Ovary (tissue), 3 donors: ENCODE data around the gene KLF3.

Source experiments
- CTCF ChIP-seq, 3 donors: fragments of 450-650 bp in 2 of 3; fragments of 200-600 bp in 1 of 3; IDR thresholded peaks; one replicate each; pipeline versions ENCODE4 v1.5.1 to v1.8.0; 2016 to 2022; ENCODE audit warnings: antibody characterized with exemption in 3 of 3, mild to moderate bottlenecking in 1 of 3
- EP300 ChIP-seq: sonication (generic); formaldehyde crosslinking; IDR thresholded peaks from one replicate; pipeline ENCODE4 v1.6.1; 2017; ENCODE audit warnings: antibody characterized with exemption
- donor health status: DM: no; HTN: no; CAD: no.

- no peak for TF ChIP-seq CTCF (IDR thresholded peaks at IDR 0.05)
- no peak for TF ChIP-seq EP300
These were observed 45.5 kb upstream of the KLF3 start for GRCh38 chr4:38618505-38618904.
